Measurements from ENCODE around the gene SYTL5.

- no peak for TF ChIP-seq REST (IDR thresholded peaks at IDR 0.05; ENCODE audit: unreplicated experiment)
- no peak for TF ChIP-seq CTCF (conservative IDR thresholded peaks at IDR 0.05; ENCODE audit: low read depth in 2 of 2)
- no peak for TF ChIP-seq POLR2AphosphoS5 (IDR thresholded peaks at IDR 0.05; ENCODE audit: low read depth)
- TF ChIP-seq EZH2phosphoT487 (IDR thresholded peaks at IDR 0.05; ENCODE audit: unreplicated experiment), result no peak
- no peak for TF ChIP-seq EZH2 (IDR thresholded peaks at IDR 0.05; ENCODE audit: low read depth, unreplicated experiment)
- no peak for TF ChIP-seq ZNF114 (CRISPR knock-in tag; IDR thresholded peaks at IDR 0.05)
- no peak for TF ChIP-seq CREB1 (CRISPR knock-in tag; IDR thresholded peaks at IDR 0.05; ENCODE audit: low read depth)
- no peak for TF ChIP-seq NANOG (IDR thresholded peaks at IDR 0.05; ENCODE audit: borderline replicate concordance)
- TF ChIP-seq JUNB (IDR thresholded peaks at IDR 0.05; ENCODE audit: unreplicated experiment), result no peak
- TF ChIP-seq ZNF462 (CRISPR knock-in tag; IDR thresholded peaks at IDR 0.05), result no peak
These were observed 89.7 kb downstream of the SYTL5 start for GRCh38 chrX:38095971-38096529.

All from GM23338 (cell line).